Esophagus squamous epithelium (tissue), 5 donors: ENCODE results near the gene TNPO3. TPM values are rescaled to one million over a fixed set of nuclear protein-coding genes. Genes with fewer than 3 reads are reported as not detected.

Experiments
- DNase-seq: peaks from one replicate; lab custom pipeline; 2025; lab: John Stamatoyannopoulos, UW
- H3K27ac ChIP-seq, 4 donors: fragments of 200-600 bp; sonication (generic); one replicate each; pipeline ENCODE4 v1.5.1; 2016 to 2019; ENCODE audit warnings: mild to moderate bottlenecking in 1 of 4
- H3K27me3 ChIP-seq, 4 donors: fragments of 200-600 bp; sonication (generic); 1 replicate in 3 of 4; 2 replicates in 1 of 4; pipeline versions ENCODE4 v1.5.1 to v1.6.0; 2017 to 2021; ENCODE audit warnings: antibody characterized with exemption in 1 of 4
- H3K36me3 ChIP-seq, 3 donors: fragments of 200-600 bp; sonication (generic); one replicate each; pipeline ENCODE4 v1.5.1; 2016 to 2019
- H3K4me1 ChIP-seq, 3 donors: fragments of 200-600 bp; sonication (generic); one replicate each; pipeline ENCODE4 v1.5.1; 2017 to 2019
- H3K4me3 ChIP-seq, 4 donors: fragments of 200-600 bp; sonication (generic); 1 replicate in 3 of 4; 2 replicates in 1 of 4; pipeline ENCODE4 v1.5.1; 2016 to 2019; ENCODE audit warnings: mild to moderate bottlenecking in 2 of 4, moderate library complexity in 1 of 4
- H3K9me3 ChIP-seq, 3 donors: fragments of 200-600 bp; sonication (generic); one replicate each; pipeline ENCODE4 v1.5.1; 2016 to 2019
- CTCF ChIP-seq, 6 experiments: fragments of 450-650 bp in 4 of 6; fragments of 200-600 bp in 2 of 6; sonication (generic) in 2 of 6; IDR thresholded peaks; one replicate each; pipeline ENCODE4 v1.5.1; 2016 to 2019; ENCODE audit warnings: antibody characterized with exemption in 6 of 6, mild to moderate bottlenecking in 4 of 6, moderate library complexity in 4 of 6
- POLR2A ChIP-seq, 4 donors: fragments of 450-650 bp; IDR thresholded peaks; one replicate each; pipeline ENCODE4 v1.6.1; 2017; ENCODE audit warnings: antibody characterized with exemption in 4 of 4, mild to moderate bottlenecking in 4 of 4, moderate library complexity in 3 of 4
- WGBS, 2 donors: methylation state at CpG; one replicate each; pipeline ENCODE4 v1.1.5; 2018; 5-methylcytosine and 5-hydroxymethylcytosine counted together
- intact Hi-C: fragments of 100-400 bp; cut with DNase I; formaldehyde crosslinking; loops from one replicate; pipeline ENCODE4 v1.15.0; 2022
- total RNA-seq, 4 donors: library from RNA; depleted of rRNA; stranded (reverse); fragments of >200 nt; gene quantifications; one replicate each; pipeline ENCODE4 v1.1.0, GENCODE V29; 2016
- donor health status: DM: yes; HTN: yes; CAD: no.

TNPO3 gene
- total RNA-seq, 4 donors from 2014 or later, result 26.4 to 49.6 (median 39.3) TPM

DNA sequence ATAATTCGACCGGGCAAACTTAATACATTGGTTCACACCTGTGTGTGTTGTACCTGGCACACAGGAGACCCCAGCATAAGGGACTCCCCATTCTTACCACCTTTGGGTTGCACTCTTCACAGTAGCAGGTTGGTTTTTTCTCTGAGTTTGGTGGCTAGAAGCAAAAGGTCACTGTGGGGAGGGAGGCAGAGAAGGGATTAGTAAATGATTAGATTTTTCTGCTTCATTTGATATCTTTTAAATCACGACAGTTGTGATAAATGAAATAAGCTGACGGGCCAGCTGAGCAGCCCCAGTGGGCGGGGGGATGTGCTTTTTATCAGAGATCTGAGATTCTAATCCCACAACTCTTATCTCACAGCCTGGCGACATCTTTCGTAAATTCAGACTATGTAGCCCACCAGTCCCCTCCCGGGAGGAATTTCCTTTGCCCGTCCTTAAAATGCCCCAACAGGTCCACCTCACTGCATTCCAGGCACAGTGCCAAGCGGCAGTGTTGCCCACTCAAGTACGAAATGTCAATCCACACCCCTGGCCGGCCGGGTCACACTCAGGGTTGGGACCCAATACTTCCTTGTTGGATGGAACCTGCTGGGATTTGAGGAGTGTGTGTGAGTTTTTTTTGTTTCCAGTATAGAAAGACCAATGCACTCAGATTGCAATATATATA is 133.9 kb downstream of the TNPO3 start:
- Histone ChIP-seq H3K36me3 (no peaks in the 10 kb centered on the region), H3K4me1 (peaks cover 0 to 7% (median 1%) of the 10 kb centered on the region in 3 donors), H3K4me3 (no peak overlapping the region), H3K27me3 (peaks cover 0 to 69% (median under 1%) of the 10 kb centered on the region in 4 donors), H3K9me3 (no peaks in the 10 kb centered on the region), H3K27ac (no peak overlapping the region)
- DNase-seq, result no peak
- TF ChIP-seq POLR2A (IDR thresholded peaks at IDR 0.05) (no peak), CTCF (IDR thresholded peaks at IDR 0.05) (no peak)
- intact Hi-C loops, result no loop called here
- 44 to 51% methylated on average over 11 to 13 of the region's 13 CpGs for WGBS, 2 donors

DNA sequence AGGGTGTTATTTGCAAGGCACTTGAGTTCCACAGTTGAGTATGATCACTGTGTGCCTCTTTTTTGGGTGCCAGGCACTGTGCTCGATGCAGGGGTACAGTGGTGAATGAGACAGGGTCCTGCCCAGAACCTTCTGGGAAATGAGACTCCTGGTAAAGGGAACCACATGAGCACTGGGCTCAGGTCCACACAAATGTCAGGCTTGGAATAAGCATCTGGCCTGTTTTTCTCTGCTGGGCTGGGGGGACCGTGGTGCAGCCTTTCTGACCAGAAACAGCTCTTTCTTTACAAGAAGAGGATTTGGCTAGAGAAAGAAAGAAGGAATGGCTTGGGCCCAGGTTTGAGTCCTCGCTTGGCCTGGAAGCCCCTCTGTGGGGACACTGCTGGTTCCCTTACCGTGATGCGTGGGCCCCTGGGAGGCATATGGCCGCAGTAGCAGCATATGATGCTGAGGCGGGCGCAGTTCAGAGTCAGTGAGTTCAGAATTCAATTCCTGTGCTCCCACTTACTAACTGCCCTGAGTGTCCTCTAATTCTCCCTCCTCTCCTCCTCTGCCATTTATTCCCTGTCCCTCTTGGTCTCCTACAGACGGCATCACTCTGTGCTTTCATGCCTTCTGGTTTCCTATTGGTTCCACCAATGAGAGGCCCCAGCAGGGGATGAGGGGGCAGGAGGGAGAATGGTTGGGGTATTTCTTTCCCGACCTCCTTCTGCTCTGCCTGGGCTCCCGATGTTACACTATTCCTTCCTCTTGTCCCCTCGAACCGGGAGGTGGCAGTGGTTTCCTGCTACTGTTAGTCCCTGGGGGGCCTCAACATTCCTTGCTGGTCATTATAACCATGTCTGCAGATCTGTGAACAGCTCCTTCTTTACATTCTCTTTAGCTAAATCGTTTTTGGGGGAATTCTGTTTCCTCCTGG is 134.8 kb downstream of the TNPO3 start:
- no peak for DNase-seq
- Histone ChIP-seq H3K4me1 (peaks cover 7 to 16% (median 10%) of the 10 kb centered on the region in 3 donors), H3K36me3 (no peaks in the 10 kb centered on the region), H3K27me3 (peaks cover 0 to 78% (median 2%) of the 10 kb centered on the region in 4 donors), H3K27ac (no peak overlapping the region), H3K4me3 (no peak overlapping the region), H3K9me3 (no peaks in the 10 kb centered on the region)
- intact Hi-C loops, result no loop called here
- 64 to 65% methylated on average over 14 of the region's 14 CpGs for WGBS, 2 donors
- no peak for TF ChIP-seq POLR2A (IDR thresholded peaks at IDR 0.05)
- TF ChIP-seq CTCF (IDR thresholded peaks at IDR 0.05), result no peak

- WGBS, 2 donors, result 69 to 73% methylated on average over 6 of the region's 6 CpGs
- Histone ChIP-seq H3K9me3 (no peaks in the 10 kb centered on the region), H3K27ac (no peak overlapping the region), H3K27me3 (peaks cover 0 to 87% (median 6%) of the 10 kb centered on the region in 4 donors), H3K36me3 (no peaks in the 10 kb centered on the region), H3K4me3 (no peak overlapping the region), H3K4me1 (peaks cover 13 to 22% (median 14%) of the 10 kb centered on the region in 3 donors)
- TF ChIP-seq CTCF (IDR thresholded peaks at IDR 0.05) (no peak), POLR2A (IDR thresholded peaks at IDR 0.05) (no peak)
- intact Hi-C loops, result no loop called here
- no peak for DNase-seq
Observed at GRCh38 chr7:128919241-128919640, 135.7 kb downstream of the TNPO3 start.

- H3K27me3 ChIP-seq, result peaks cover 0 to 90% (median 6%) of the 10 kb centered on the region in 4 donors
- intact Hi-C loops, result no loop called here
Observed at GRCh38 chr7:128918016-128918665, 136.8 kb downstream of the TNPO3 start.

More at GRCh38 chr7:128918016-128918665, 136.8 kb downstream of the TNPO3 start:
- 83 to 90% methylated on average over 8 of the region's 8 CpGs for WGBS, 2 donors
- H3K4me1 ChIP-seq, result peaks cover 13 to 22% (median 14%) of the 10 kb centered on the region in 3 donors
- H3K27ac ChIP-seq, result no peak overlapping the region
- no peak for TF ChIP-seq CTCF (IDR thresholded peaks at IDR 0.05)
- H3K4me3 ChIP-seq, result no peak overlapping the region
- no peak for DNase-seq
- no peaks in the 10 kb centered on the region for H3K36me3 ChIP-seq
- H3K9me3 ChIP-seq, result no peaks in the 10 kb centered on the region
